Activated T-cell treated with anti-CD3 and anti-CD28 coated beads, Interleukin-2, amount 50 U/mL, for 4 hours (primary cell): ENCODE measurements around the gene SELENON. TPM values are rescaled to one million over a fixed set of nuclear protein-coding genes. Genes with fewer than 3 reads are reported as not detected.

Experiments used
- ATAC-seq, 2 donors: fragments of 200-7000 bp; cut with Tn5 transposase; one replicate each; pipeline ENCODE4 v1.10.0; 2021
- DNase-seq: peaks from one replicate; pipeline ENCODE4 v3.0.0-alpha.2; 2020
- H3K27me3 Mint-ChIP-seq: one replicate; pipeline ENCODE4 v1.8.0; 2021; ENCODE audit warnings: low read depth, mixed read lengths
- H3K36me3 Mint-ChIP-seq: one replicate; pipeline ENCODE4 v1.8.0; 2022; ENCODE audit warnings: mixed read lengths; ENCODE audit not compliant: insufficient read depth
- H3K4me1 Mint-ChIP-seq: one replicate; pipeline ENCODE4 v1.8.0; 2021; ENCODE audit warnings: low read depth, mixed read lengths
- H3K4me3 Mint-ChIP-seq: one replicate; pipeline ENCODE4 v1.8.0; 2021; ENCODE audit warnings: mild to moderate bottlenecking, moderate library complexity, mixed read lengths
- H3K9me3 Mint-ChIP-seq: one replicate; pipeline ENCODE4 v1.8.0; 2021; ENCODE audit warnings: mixed read lengths
- total RNA-seq, 3 donors: library from RNA; stranded (reverse); gene quantifications; one replicate each; pipeline ENCODE4 v1.2.1, GENCODE V29; 2021

The SELENON gene
- total RNA-seq, 3 donors from 2014 or later: 18.9 to 23.8 (median 22.2) TPM

- Mint-ChIP-seq H3K9me3 (no peaks in the 10 kb centered on the region), H3K4me3 (peak overlapping the region; percentile 64), H3K36me3 (no peaks in the 10 kb centered on the region), H3K27me3 (no peaks in the 10 kb centered on the region), H3K4me1 (peaks cover 50% of the 10 kb centered on the region)
- DNase-seq (peak; percentile 35), ATAC-seq (peak; percentile 36 to 42)
Observed at GRCh38 chr1:25795946-25796810, 3.8 kb upstream of the SELENON start.

- H3K36me3 Mint-ChIP-seq: no peaks in the 10 kb centered on the region
- H3K9me3 Mint-ChIP-seq: no peaks in the 10 kb centered on the region
- peak; percentile 47 to 48 for ATAC-seq
- peak overlapping the region; percentile 64 for H3K4me3 Mint-ChIP-seq
- H3K4me1 Mint-ChIP-seq: peaks cover 52% of the 10 kb centered on the region
- peak; percentile 84 for DNase-seq
- H3K27me3 Mint-ChIP-seq: no peaks in the 10 kb centered on the region
Observed at GRCh38 chr1:25796811-25797458, 3.1 kb upstream of the SELENON start.

GRCh38 chr1:25797939-25798338 lies 2.1 kb upstream of the SELENON start:
- H3K36me3 Mint-ChIP-seq: no peaks in the 10 kb centered on the region
- ATAC-seq (no peak), DNase-seq (no peak)
- H3K4me3 Mint-ChIP-seq: no peak overlapping the region
- H3K4me1 Mint-ChIP-seq: peaks cover 62% of the 10 kb centered on the region
- H3K9me3 Mint-ChIP-seq: no peaks in the 10 kb centered on the region
- no peaks in the 10 kb centered on the region for H3K27me3 Mint-ChIP-seq

- ATAC-seq (no peak), DNase-seq (no peak)
- Mint-ChIP-seq H3K4me1 (peaks cover 63% of the 10 kb centered on the region), H3K27me3 (no peaks in the 10 kb centered on the region), H3K9me3 (no peaks in the 10 kb centered on the region), H3K4me3 (peak overlapping the region; percentile 71), H3K36me3 (no peaks in the 10 kb centered on the region)
Observed at GRCh38 chr1:25798666-25799351, 1.2 kb upstream of the SELENON start.

GRCh38 chr1:25799352-25799934 lies 550 bp upstream of the SELENON start:
- H3K9me3 Mint-ChIP-seq: no peaks in the 10 kb centered on the region

GRCh38 chr1:25800703-25801377 lies 847 bp downstream of the SELENON start:
- Mint-ChIP-seq H3K9me3 (no peaks in the 10 kb centered on the region), H3K27me3 (no peaks in the 10 kb centered on the region), H3K4me3 (peak overlapping the region; percentile 81), H3K4me1 (peaks cover 61% of the 10 kb centered on the region), H3K36me3 (peaks cover 2% of the 10 kb centered on the region)
- ATAC-seq (no peak), DNase-seq (no peak)

More at GRCh38 chr1:25799352-25799934, 550 bp upstream of the SELENON start:
- H3K36me3 Mint-ChIP-seq: no peaks in the 10 kb centered on the region
- H3K27me3 Mint-ChIP-seq: no peaks in the 10 kb centered on the region
- H3K4me3 Mint-ChIP-seq: peak overlapping the region; percentile 71
- DNase-seq (no peak), ATAC-seq (no peak)
- H3K4me1 Mint-ChIP-seq: peaks cover 66% of the 10 kb centered on the region

GRCh38 chr1:25802915-25803314 lies 2.9 kb downstream of the SELENON start:
- no peaks in the 10 kb centered on the region for H3K27me3 Mint-ChIP-seq
- no peaks in the 10 kb centered on the region for H3K9me3 Mint-ChIP-seq
- peaks cover 40% of the 10 kb centered on the region for H3K4me1 Mint-ChIP-seq
- peak overlapping the region; percentile 24 for H3K4me3 Mint-ChIP-seq
- peaks cover 2% of the 10 kb centered on the region for H3K36me3 Mint-ChIP-seq
- no peak for DNase-seq
- ATAC-seq: peak in 1 of 2 donors; percentile 27

GRCh38 chr1:25803368-25803767 lies 3.4 kb downstream of the SELENON start:
- DNase-seq (no peak), ATAC-seq (no peak)
- H3K4me1 Mint-ChIP-seq: peaks cover 36% of the 10 kb centered on the region
- peaks cover 2% of the 10 kb centered on the region for H3K36me3 Mint-ChIP-seq
- H3K4me3 Mint-ChIP-seq: no peak overlapping the region
- H3K9me3 Mint-ChIP-seq: no peaks in the 10 kb centered on the region
- no peaks in the 10 kb centered on the region for H3K27me3 Mint-ChIP-seq

GRCh38 chr1:25804244-25804963 lies 4.4 kb downstream of the SELENON start:
- Mint-ChIP-seq H3K4me3 (no peak overlapping the region), H3K4me1 (peaks cover 31% of the 10 kb centered on the region), H3K9me3 (no peaks in the 10 kb centered on the region), H3K27me3 (no peaks in the 10 kb centered on the region), H3K36me3 (peaks cover 2% of the 10 kb centered on the region)
- ATAC-seq (peak in 1 of 2 donors; percentile 25), DNase-seq (no peak)

GRCh38 chr1:25804964-25805862 lies 5.2 kb downstream of the SELENON start:
- ATAC-seq: no peak
- H3K36me3 Mint-ChIP-seq: peaks cover 2% of the 10 kb centered on the region
- no peaks in the 10 kb centered on the region for H3K9me3 Mint-ChIP-seq
- no peak for DNase-seq
- no peaks in the 10 kb centered on the region for H3K27me3 Mint-ChIP-seq
- H3K4me3 Mint-ChIP-seq: no peak overlapping the region
- H3K4me1 Mint-ChIP-seq: peaks cover 29% of the 10 kb centered on the region

- Mint-ChIP-seq H3K9me3 (no peaks in the 10 kb centered on the region), H3K27me3 (no peaks in the 10 kb centered on the region), H3K36me3 (peaks cover 2% of the 10 kb centered on the region), H3K4me1 (peaks cover 24% of the 10 kb centered on the region), H3K4me3 (no peak overlapping the region)
- no peak for ATAC-seq
- no peak for DNase-seq
Observed at GRCh38 chr1:25805863-25806225, 5.9 kb downstream of the SELENON start.

GRCh38 chr1:25806418-25806817 lies 6.4 kb downstream of the SELENON start:
- Mint-ChIP-seq H3K4me3 (no peak overlapping the region), H3K36me3 (peaks cover 2% of the 10 kb centered on the region), H3K27me3 (no peaks in the 10 kb centered on the region), H3K4me1 (peaks cover 25% of the 10 kb centered on the region), H3K9me3 (no peaks in the 10 kb centered on the region)
- no peak for ATAC-seq
- no peak for DNase-seq
